ENCODE results near the gene KLF11. TPM values are rescaled to one million over a fixed set of nuclear protein-coding genes. Genes with fewer than 3 reads are reported as not detected.
A peak's percentile ranks its signal among the peaks of the same experiment; 100 is the strongest.

Gene KLF11
- total RNA-seq, 1 donor from 2014 or later: 20.8 TPM

- Histone ChIP-seq H3K36me3 (no peaks in the 10 kb centered on the region), H3K27ac (replicated peaks) (no peak overlapping the region), H3K4me3 (no peak overlapping the region), H3K27me3 (ENCODE audit: low read depth) (no peaks in the 10 kb centered on the region), H3K9me3 (replicated peaks) (peaks cover 7% of the 10 kb centered on the region), H3K4me1 (peaks cover 8% of the 10 kb centered on the region)
- DNase-seq: no peak
- TF ChIP-seq CTCF (IDR thresholded peaks at IDR 0.05; ENCODE audit: borderline replicate concordance): no peak
- intact Hi-C loops (cut with micrococcal nuclease): no loop called here
Measured at GRCh38 chr2:10067881-10068280, 24.5 kb downstream of the KLF11 start.

GRCh38 chr2:10071176-10071575, 27.8 kb downstream of the KLF11 start:
- peaks cover 13% of the 10 kb centered on the region for H3K4me1 ChIP-seq
- no peak overlapping the region for H3K27ac ChIP-seq (replicated peaks)
- no peak overlapping the region for H3K4me3 ChIP-seq
- peaks cover 7% of the 10 kb centered on the region for H3K9me3 ChIP-seq (replicated peaks)
- peaks cover 7% of the 10 kb centered on the region for H3K27me3 ChIP-seq (ENCODE audit: low read depth)
- TF ChIP-seq CTCF (IDR thresholded peaks at IDR 0.05; ENCODE audit: borderline replicate concordance): no peak
- no peaks in the 10 kb centered on the region for H3K36me3 ChIP-seq
- DNase-seq: no peak
- intact Hi-C loops (cut with micrococcal nuclease): no loop called here

- intact Hi-C loops (cut with micrococcal nuclease): no loop called here
- peaks cover 13% of the 10 kb centered on the region for H3K4me1 ChIP-seq
- no peak overlapping the region for H3K27ac ChIP-seq (replicated peaks)
- peaks cover 7% of the 10 kb centered on the region for H3K9me3 ChIP-seq (replicated peaks)
- no peak for TF ChIP-seq CTCF (IDR thresholded peaks at IDR 0.05; ENCODE audit: borderline replicate concordance)
- H3K27me3 ChIP-seq (ENCODE audit: low read depth): peaks cover 7% of the 10 kb centered on the region
- no peaks in the 10 kb centered on the region for H3K36me3 ChIP-seq
- H3K4me3 ChIP-seq: no peak overlapping the region
- DNase-seq: no peak
Measured at GRCh38 chr2:10071595-10071994, 28.2 kb downstream of the KLF11 start.

- intact Hi-C loops (cut with micrococcal nuclease): no loop called here
- peak; percentile 87 for TF ChIP-seq CTCF (IDR thresholded peaks at IDR 0.05; ENCODE audit: borderline replicate concordance)
- peak; percentile 73 for DNase-seq
- Histone ChIP-seq H3K9me3 (replicated peaks) (peaks cover 5% of the 10 kb centered on the region), H3K27ac (replicated peaks) (no peak overlapping the region), H3K4me3 (no peak overlapping the region), H3K4me1 (peaks cover 13% of the 10 kb centered on the region), H3K27me3 (ENCODE audit: low read depth) (peaks cover 11% of the 10 kb centered on the region), H3K36me3 (no peaks in the 10 kb centered on the region)
Measured at GRCh38 chr2:10072656-10073480, 29.5 kb downstream of the KLF11 start.

GRCh38 chr2:10073706-10074105, 30.4 kb downstream of the KLF11 start:
- H3K27ac ChIP-seq (replicated peaks): no peak overlapping the region

More at GRCh38 chr2:10073706-10074105, 30.4 kb downstream of the KLF11 start:
- no peak for TF ChIP-seq CTCF (IDR thresholded peaks at IDR 0.05; ENCODE audit: borderline replicate concordance)
- Histone ChIP-seq H3K27me3 (ENCODE audit: low read depth) (peaks cover 20% of the 10 kb centered on the region), H3K4me1 (peaks cover 19% of the 10 kb centered on the region), H3K4me3 (no peak overlapping the region), H3K36me3 (no peaks in the 10 kb centered on the region), H3K9me3 (replicated peaks) (no peaks in the 10 kb centered on the region)
- intact Hi-C loops (cut with micrococcal nuclease): no loop called here
- DNase-seq: no peak

Data from left ventricle myocardium inferior (tissue), 1 donor.